ENCODE results near the gene ASB13. TPM values are rescaled to one million over a fixed set of nuclear protein-coding genes. Genes with fewer than 3 reads are reported as not detected.
"Not testable (repeated sequence)": the region's sequence is repeated elsewhere in the genome, so short reads cannot be mapped to it uniquely, and the experiment has no call there.

Gene ASB13
- total RNA-seq, 2 donors from 2014 or later, result 0.41 to 14.3 TPM

DNA sequence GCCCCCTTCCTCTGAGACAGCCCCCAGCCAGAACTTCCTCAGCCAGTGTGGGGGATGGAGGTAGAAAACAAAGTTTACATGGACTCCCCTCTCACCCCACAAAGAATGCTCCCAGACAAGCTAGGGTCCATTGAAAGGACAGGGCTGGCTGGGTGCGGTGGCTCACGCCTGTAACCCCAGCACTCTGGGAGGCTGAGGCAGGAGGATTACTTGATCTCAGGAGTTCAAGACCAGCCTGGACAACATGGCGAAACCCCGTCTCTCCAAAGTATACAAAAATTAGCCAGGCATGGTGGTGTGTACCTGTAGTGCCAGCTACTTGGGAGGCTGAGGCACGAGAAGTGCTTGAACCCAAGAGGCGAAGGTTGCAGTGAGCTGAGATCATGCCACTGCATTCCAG is 45.0 kb downstream of the ASB13 start:
- H3K9me3 Mint-ChIP-seq; ATAC-seq; H3K36me3 Mint-ChIP-seq; DNase-seq (ENCODE audit: low spot score in 2 of 2); H3K27ac Mint-ChIP-seq: not testable (repeated sequence)

DNA sequence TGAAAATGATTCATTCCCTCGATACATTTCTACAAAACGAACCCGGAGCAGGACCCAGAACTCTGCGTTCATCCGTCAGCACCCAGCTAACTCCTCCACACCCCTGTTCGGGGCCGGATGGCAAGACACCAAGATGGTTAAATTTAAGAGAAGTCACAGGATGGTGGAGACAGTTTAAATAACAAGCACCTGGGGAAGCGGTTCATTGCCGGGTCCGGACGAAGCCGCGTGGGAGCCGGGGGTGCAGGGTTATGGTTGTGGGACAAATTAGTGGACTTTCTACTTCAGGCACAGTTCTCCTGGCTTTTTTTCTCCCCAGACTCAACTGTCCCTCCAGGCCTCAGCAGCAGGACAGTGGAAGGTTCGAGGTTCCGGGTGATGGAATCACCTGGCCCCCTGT is 45.4 kb downstream of the ASB13 start:
- no peaks in the 10 kb centered on the region for H3K9me3 Mint-ChIP-seq
- H3K36me3 Mint-ChIP-seq, result no peaks in the 10 kb centered on the region
- ATAC-seq, result no peak
- peak overlapping the region in 1 of 2 donors; percentile 86 for H3K27ac Mint-ChIP-seq
- no peak for DNase-seq (ENCODE audit: low spot score in 2 of 2)

DNA sequence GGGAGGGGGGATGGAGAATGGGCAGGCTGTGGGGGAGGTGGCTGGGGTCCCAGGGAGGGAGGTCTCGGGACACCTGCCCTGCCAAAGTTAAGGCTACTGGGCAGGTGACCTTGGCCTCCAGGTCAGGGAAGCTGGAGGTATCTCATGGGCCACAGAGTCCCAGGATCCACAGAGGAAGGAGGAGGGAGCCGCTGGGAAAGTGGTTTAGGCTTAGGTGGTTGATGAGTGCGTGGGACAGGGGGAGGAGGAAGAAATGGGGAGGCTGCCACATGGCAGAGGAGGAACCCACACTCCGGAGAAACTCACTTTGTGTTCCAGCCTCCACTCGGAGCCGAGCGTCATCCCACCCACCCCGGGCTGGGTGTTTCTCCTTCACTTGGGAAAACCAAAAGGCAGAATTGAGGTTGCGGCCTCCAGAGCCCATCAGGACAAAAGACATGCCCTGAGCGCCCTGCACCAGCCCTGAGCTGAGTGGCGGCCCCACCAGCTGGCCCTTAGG is 46.1 kb downstream of the ASB13 start:
- no peak for DNase-seq (ENCODE audit: low spot score in 2 of 2)
- H3K36me3 Mint-ChIP-seq, result no peaks in the 10 kb centered on the region
- H3K27ac Mint-ChIP-seq, result no peak overlapping the region
- H3K9me3 Mint-ChIP-seq, result no peaks in the 10 kb centered on the region
- ATAC-seq, result no peak

DNA sequence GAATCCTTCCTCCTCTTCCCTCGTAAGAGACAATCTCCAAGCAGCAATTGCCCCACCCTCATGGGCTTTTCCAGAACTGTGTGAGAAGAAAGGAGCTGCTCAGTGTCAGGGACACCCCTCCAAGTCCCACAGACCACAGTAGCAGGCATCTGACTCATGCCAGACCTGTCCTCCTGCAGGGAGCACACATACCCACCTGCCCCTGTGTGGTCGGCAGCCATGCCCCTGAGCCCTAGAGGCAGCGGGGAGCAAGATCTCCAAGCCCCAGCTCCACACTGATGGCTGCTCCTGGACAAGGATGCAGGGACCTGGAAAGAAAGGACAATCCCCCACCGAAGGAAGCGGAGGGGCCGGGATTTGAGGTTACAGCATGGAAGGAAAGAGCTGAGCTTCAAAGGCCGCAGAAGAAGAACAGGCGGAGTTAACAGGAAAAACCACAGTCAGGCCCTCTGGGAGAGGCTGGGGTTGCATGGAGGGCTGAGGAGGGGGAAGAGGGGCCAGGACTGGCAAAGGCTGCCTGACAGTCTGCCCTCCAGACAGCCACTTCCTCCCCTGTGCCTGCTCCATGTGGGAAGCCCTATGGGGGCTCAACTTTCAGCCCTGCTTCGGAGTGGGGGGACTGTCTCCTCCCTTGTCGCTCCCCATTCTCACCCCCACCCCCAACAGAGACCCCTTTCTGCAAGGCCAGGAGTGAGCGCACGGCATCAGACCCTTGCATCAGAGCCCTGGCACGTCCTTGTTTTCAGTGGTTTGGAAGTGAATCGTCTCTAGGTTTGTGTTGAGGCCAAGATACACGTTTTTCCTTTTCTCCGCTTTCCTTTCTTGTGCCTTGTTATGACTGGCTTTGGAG is 46.8 kb downstream of the ASB13 start:
- no peak for ATAC-seq
- Mint-ChIP-seq H3K36me3 (no peaks in the 10 kb centered on the region), H3K27ac (no peak overlapping the region), H3K9me3 (no peaks in the 10 kb centered on the region)
- no peak for DNase-seq (ENCODE audit: low spot score in 2 of 2)

DNA sequence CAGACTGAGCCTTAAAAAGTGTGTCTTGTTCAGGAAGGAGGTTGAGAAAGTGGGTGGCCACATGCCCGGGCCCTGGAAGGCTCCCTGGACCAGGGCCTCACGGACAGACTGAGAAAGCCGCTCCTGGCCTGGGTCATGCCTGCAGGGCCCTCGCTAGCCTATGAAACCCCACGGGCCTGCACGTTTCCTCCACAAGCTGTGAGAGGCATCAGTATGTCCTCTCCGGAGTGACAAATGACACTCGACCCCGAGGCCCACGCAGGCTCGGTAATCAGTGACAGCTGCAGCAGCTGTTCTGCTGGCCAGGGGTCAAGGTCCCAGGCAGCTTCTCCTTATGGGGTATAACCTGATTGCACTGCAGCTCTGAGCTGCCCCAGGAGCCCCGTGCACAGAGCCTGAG is 47.6 kb downstream of the ASB13 start:
- H3K36me3 Mint-ChIP-seq, result no peaks in the 10 kb centered on the region
- H3K9me3 Mint-ChIP-seq, result no peaks in the 10 kb centered on the region
- DNase-seq (ENCODE audit: low spot score in 2 of 2), result no peak
- H3K27ac Mint-ChIP-seq, result no peak overlapping the region
- no peak for ATAC-seq

DNA sequence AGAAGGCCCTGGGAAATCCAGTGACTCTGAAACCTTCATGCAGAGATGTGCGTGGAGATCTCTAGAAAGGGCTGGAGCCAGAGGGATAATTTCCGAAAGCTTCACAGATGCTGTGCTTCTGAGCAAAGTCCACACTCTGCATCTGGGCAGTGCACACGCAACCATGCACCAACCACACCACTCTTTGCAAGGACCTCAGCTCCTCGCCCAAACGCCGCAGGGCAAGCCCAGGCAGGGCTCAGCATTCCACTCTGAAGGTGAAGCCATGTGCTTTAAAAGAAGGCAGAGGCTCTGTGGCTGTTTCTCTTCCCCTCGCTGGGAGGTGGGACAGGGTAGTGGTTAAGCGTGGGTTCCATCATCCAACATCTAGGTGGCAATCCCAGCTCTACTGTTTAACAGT is 48.4 kb downstream of the ASB13 start:
- no peaks in the 10 kb centered on the region for H3K9me3 Mint-ChIP-seq
- ATAC-seq, result no peak
- DNase-seq (ENCODE audit: low spot score in 2 of 2), result no peak
- H3K27ac Mint-ChIP-seq, result no peak overlapping the region
- H3K36me3 Mint-ChIP-seq, result no peaks in the 10 kb centered on the region

DNA sequence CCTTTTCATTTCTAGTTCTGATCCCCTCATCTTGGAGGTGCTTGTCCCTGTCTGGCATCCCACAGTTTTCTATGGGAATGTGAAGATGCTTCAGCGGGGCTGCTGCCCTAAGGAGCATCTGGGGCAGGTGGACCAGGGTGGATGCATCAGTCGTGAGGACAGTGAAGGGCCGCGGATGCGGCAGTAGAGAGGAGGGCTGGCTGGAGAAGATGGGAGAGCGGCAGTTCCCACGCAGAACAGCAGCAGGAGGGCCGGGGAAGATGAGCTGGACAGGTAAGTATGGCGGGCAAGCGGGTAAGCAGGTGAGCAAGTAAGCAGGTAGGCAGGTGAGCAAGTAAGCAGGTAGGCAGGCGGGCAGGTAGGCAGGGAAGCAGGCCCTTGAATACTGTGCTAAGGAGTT is 48.9 kb downstream of the ASB13 start:
- H3K9me3 Mint-ChIP-seq, result no peaks in the 10 kb centered on the region
- DNase-seq (ENCODE audit: low spot score in 2 of 2) (no peak), ATAC-seq (no peak)
- H3K27ac Mint-ChIP-seq, result no peak overlapping the region
- H3K36me3 Mint-ChIP-seq, result no peaks in the 10 kb centered on the region

DNA sequence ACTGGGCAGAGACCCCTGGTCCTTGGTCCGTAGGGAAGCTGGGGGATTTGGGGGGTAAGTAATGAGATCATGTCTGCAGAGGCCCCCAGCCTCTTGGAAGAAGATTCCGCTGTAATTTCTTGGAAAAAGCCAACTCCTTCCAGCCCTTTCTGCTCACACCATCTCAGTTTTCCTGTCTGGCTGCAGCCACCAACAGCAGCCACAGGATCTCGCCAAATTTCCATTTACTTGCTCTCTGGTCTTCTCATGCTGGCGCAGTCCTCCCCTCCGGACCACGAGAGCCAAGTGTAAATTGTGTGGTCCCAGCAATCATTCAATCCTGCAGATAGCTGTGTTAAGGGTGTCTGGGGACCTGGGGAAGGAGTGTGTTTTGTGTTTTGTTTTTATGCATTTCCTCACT is 49.6 kb downstream of the ASB13 start:
- no peak for ATAC-seq
- no peak for DNase-seq (ENCODE audit: low spot score in 2 of 2)
- H3K36me3 Mint-ChIP-seq, result no peaks in the 10 kb centered on the region
- H3K9me3 Mint-ChIP-seq, result no peaks in the 10 kb centered on the region
- H3K27ac Mint-ChIP-seq, result no peak overlapping the region

DNA sequence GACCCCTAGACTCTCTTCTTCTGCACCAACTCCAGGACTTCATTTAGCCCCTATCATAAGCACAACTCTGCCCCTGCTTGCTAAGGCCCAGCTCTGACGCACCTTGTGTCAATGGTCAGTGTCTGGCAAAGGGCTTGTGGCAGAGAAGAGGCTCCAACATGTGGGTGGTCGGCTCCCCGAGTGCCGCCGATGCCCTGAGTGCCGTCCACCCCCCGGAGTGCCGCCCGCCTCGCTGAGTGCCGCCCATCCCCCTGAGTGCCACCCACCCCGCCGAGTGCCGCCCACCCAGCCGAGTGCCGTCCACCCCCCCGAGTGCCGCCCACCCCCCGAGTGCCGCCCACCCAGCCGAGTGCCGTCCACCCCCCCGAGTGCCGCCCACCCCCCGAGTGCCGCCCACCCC is 50.3 kb downstream of the ASB13 start:
- ATAC-seq (no peak), DNase-seq (ENCODE audit: low spot score in 2 of 2) (no peak)
- Mint-ChIP-seq H3K9me3 (no peaks in the 10 kb centered on the region), H3K27ac (no peak overlapping the region), H3K36me3 (no peaks in the 10 kb centered on the region)

DNA sequence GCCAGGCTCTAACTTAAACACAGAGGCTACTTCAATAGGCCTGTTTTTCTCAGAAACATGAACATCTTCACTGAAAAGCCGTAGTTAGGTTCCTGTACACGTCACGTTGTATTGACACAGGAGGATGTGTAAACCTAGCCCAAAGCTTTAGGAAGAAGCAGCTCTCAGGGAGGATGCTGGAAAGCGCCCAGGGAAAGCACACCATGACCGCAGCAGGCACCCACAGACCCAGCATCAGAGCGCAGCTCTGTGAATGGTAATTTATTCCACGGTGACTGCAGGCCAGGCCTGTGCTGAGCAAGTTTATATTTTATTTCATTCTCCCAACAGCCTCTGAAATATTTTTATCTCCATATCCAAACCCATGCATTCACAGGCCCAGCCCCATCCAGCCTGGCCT is 51.1 kb downstream of the ASB13 start:
- Mint-ChIP-seq H3K27ac (peak overlapping the region in 1 of 2 donors; percentile 65), H3K36me3 (no peaks in the 10 kb centered on the region), H3K9me3 (no peaks in the 10 kb centered on the region)
- no peak for ATAC-seq
- DNase-seq (ENCODE audit: low spot score in 2 of 2), result no peak

DNA sequence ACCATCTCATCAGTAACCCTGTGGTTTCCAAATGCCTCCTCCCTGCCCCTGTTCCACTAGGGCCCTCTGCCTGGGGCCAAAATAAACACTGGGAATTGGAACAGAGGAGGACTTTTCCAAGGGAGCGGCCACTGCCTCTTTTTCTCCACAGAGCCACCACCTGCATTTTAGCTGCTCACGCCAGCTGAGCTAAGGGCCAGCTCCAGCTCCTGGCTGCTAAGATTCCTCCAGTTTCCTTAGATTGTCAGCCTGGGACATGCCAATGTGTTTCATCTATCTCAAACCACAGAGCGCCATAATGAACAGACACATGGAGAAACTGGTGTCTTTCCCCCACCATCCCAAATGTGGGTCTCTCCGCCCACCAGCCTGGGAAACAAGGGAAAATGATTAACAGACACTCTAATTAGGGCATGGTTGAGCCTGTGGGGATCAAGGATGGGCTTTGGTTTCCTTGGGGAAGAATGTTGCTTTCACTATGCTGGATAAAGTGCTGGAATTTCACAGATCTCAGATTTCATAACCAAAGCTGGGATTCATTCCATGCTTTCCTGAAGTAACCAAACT is 52.2 kb downstream of the ASB13 start:
- ATAC-seq (no peak), DNase-seq (ENCODE audit: low spot score in 2 of 2) (no peak)
- Mint-ChIP-seq H3K27ac (no peak overlapping the region), H3K36me3 (no peaks in the 10 kb centered on the region), H3K9me3 (no peaks in the 10 kb centered on the region)

DNA sequence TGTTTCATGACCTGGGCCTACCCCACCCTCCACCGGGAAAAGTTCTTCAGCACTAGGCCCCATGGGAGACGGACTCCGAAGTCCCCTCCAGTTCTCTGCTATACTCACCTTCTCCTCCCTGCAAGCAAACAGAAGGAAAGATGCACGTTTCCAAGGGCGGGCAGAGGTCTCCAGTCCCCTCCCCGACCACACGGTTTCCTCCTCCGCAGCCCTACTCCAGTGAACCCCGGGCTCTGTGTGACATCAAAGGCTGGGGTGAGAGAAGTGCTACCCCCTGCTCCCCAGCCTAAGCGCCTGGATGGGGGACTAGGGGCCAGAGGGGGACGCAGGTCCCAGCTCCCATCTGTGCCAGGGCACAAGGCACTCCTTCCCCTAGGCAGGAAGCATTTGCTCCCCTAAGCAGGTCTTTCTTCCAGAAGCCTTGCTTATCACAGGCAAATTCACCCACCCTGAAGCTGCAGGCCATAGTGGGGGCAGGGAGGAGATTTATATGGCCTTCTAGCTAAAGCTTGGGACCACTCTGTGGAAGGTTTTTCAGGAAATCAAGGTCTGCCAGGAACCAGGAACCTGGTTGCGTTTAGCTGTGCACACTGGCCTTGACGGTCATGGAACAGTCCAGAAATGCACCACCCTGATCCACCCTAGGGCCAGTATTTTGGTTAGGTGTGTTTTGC is 52.8 kb downstream of the ASB13 start:
- ATAC-seq (no peak), DNase-seq (ENCODE audit: low spot score in 2 of 2) (no peak)
- no peaks in the 10 kb centered on the region for H3K9me3 Mint-ChIP-seq
- no peak overlapping the region for H3K27ac Mint-ChIP-seq
- no peaks in the 10 kb centered on the region for H3K36me3 Mint-ChIP-seq

DNA sequence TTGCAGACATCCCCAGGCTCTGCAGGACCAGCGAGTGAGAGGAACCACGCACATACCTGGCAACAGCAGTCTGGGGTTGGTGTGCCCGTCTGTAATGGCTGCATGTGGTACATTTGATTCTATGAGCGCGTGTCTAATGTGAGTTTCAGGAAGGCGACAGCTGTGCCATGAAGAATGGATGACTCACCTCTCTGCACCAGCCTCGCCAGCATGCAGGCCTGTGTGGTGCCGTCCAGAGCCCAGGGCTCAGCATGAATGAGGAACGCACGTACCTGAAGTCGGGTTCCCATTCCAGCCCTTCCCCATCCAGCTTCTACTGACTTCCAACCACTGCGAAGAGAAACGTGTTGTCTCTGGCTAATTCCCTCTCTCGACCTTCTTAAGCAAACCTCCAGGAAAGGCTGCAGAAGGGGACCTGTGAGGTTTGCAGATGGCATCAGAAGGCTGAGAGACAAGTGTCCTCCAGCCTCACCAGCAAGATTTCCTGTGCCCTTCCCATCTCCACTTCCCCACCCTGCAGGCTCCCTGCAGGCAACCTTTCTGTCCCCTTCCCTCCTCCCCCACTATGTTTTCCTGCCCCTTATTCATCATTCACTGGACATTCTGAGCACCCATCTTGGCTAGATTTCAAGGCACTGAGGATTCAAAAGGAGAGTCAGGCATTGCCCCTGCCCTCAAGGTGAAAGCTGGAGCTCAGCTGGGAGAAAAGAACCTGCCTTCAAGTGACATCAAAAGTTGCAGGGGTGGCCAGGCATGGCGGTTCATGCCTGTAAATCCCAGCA is 54.3 kb downstream of the ASB13 start:
- Mint-ChIP-seq H3K9me3 (no peaks in the 10 kb centered on the region), H3K36me3 (no peaks in the 10 kb centered on the region)

DNA sequence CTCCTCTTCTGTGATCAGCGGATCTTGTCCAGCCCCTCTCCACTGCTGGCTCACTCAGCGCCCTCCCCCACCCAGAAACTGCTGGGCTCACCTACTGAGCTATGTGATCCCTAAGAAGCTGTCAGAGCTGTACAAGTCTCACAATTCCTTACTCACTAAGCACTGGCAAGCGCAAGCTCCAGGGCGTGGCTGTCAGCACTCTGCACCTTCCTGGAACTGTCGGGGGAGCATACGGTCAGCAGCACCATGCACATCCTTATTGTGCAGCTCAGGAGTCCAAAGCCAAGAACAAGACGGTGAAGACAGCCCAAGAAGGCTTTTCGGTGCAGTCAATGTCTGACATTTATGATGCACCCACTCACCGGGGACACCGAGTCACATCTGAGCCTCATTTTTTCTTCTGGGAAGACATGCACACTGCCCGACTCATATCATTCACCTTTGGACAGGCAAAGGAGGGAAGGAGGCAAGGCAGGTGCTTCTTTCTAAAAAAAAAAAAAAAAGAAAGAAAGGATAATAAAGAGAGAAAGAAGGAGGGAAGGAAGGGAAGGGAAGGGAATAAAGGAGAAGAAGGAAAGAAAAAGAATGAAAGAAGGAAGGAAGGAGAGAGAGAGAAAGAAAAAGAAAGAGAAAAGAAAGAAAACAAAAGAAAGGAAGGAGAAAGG is 56.3 kb downstream of the ASB13 start:
- DNase-seq (ENCODE audit: low spot score in 2 of 2) (no peak), ATAC-seq (no peak)
- Mint-ChIP-seq H3K27ac (no peak overlapping the region), H3K9me3 (no peaks in the 10 kb centered on the region), H3K36me3 (no peaks in the 10 kb centered on the region)

More for the DNA sequence above, 54.3 kb downstream of the ASB13 start:
- no peak for DNase-seq (ENCODE audit: low spot score in 2 of 2)
- no peak overlapping the region for H3K27ac Mint-ChIP-seq
- no peak for ATAC-seq

DNA sequence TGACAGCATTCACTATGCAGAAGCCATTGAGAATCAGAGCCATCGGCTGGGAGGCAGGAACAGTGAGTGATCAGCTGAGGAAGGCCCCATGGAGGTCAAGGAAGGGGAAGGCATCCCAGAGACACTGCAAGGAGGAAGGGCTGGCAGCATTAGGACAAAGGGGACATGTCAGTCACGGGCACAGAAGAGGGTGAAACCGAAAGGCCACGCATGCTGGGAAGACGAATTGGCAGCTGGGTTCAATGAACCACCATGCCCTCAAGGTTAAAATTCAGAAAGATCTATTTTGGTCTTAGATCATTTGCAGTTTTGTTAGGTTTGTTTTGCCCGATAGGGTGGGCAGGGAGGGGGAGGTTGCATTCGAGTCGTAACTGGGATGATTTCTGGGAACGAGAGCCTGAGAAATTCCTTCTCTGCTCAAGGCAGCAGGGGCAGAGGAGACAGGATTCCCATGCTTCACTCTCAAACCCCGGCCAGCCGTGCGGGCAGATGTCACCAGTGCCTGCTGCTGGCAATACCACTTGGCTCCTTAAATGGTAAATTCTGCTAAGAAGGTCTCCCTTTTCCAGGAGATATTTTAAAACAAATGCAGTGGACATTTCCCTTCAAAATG is 57.7 kb downstream of the ASB13 start:
- Mint-ChIP-seq H3K27ac (no peak overlapping the region), H3K9me3 (no peaks in the 10 kb centered on the region), H3K36me3 (no peaks in the 10 kb centered on the region)
- no peak for DNase-seq (ENCODE audit: low spot score in 2 of 2)
- no peak for ATAC-seq

DNA sequence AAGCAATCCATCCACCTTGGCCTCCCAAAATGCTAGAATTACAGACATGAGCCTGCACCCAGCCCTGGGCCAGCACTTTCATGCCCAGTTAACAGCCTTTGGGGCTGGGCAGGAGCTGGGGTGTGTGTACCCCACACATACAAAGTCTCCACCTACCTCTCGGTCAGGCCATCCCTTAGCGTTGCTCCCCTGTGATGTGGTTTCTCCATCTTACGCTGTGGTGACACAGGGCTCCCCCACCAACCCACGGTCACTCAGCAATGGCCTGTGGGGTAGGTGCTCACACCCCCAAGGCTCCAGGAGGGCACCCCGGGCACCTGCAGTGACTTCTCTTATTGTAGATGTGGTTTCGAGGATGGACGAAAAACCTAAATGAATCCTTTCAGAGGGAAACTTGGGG is 58.8 kb downstream of the ASB13 start:
- ATAC-seq (no peak), DNase-seq (ENCODE audit: low spot score in 2 of 2) (no peak)
- Mint-ChIP-seq H3K36me3 (no peaks in the 10 kb centered on the region), H3K27ac (no peak overlapping the region), H3K9me3 (no peaks in the 10 kb centered on the region)
